B cell (primary cell): ENCODE results near the gene ZNF407. TPM values are rescaled to one million over a fixed set of nuclear protein-coding genes. Genes with fewer than 3 reads are reported as not detected.

Experiments used
- ATAC-seq: fragments of 200-7000 bp; cut with Tn5 transposase; one replicate; pipeline ENCODE4 v1.10.0; 2021; ENCODE audit warnings: low read depth, mild to moderate bottlenecking, moderate number of reproducible peaks, moderate library complexity
- CTCF ChIA-PET: fragments of 350-600 bp; sonication (Branson Sonifier 250); formaldehyde crosslinking; loops from one replicate; lab custom pipeline; 2021; ENCODE audit warnings: antibody characterized with exemption, inconsistent platforms; lab: Charles Lee
- POLR2A ChIA-PET: fragments of 350-600 bp; sonication (Branson Sonifier 250); formaldehyde crosslinking; loops from one replicate; lab custom pipeline; 2021; ENCODE audit warnings: antibody characterized with exemption; lab: Charles Lee
- DNase-seq: peaks from one replicate; pipeline ENCODE4 v3.0.0; 2013
- H2AFZ ChIP-seq: 2 replicates; pipeline ENCODE4 v1.6.1; 2012; ENCODE audit warnings: mild to moderate bottlenecking, low read depth, low read length; ENCODE audit not compliant: insufficient read depth, poor library complexity, severe bottlenecking
- H3K27ac ChIP-seq, 2 donors: 1 replicate in 1 of 2; 2 replicates in 1 of 2; pipeline ENCODE4 v1.5.1; 2012 to 2013; ENCODE audit warnings: low read length in 2 of 2, mild to moderate bottlenecking in 2 of 2, moderate library complexity in 1 of 2
- H3K27me3 ChIP-seq, 4 experiments: fragments of 200-600 bp in 1 of 4; sonication (generic) in 1 of 4; replicated peaks in 1 of 4; 1 replicate in 2 of 4; 2 replicates in 2 of 4; pipeline versions ENCODE4 v1.6.1 to v1.7.0; 2013 to 2016; ENCODE audit warnings: low read length in 3 of 4, mild to moderate bottlenecking in 2 of 4, mixed read lengths in 1 of 4, moderate library complexity in 1 of 4; ENCODE audit not compliant: insufficient read depth in 4 of 4, control insufficient read depth in 3 of 4; ENCODE audit errors: control extremely low read depth in 1 of 4
- H3K36me3 ChIP-seq, 2 experiments: replicated peaks in 1 of 2; 1 replicate in 1 of 2; 2 replicates in 1 of 2; pipeline versions ENCODE4 v1.6.1 to v1.7.1; 2013; ENCODE audit warnings: low read length in 1 of 2; ENCODE audit not compliant: insufficient read depth in 2 of 2, control insufficient read depth in 1 of 2; ENCODE audit errors: control extremely low read depth in 1 of 2, extremely low read depth in 1 of 2
- H3K4me1 ChIP-seq, 2 donors: fragments of 200-600 bp in 1 of 2; sonication (generic) in 1 of 2; 1 replicate in 1 of 2; 2 replicates in 1 of 2; pipeline versions ENCODE4 v1.5.1 to v1.6.1; 2013 to 2017; ENCODE audit warnings: low read length in 2 of 2; ENCODE audit not compliant: control insufficient read depth in 2 of 2, insufficient read depth in 2 of 2
- H3K4me2 ChIP-seq: replicated peaks from 2 replicates; pipeline ENCODE3; 2012; ENCODE audit warnings: mild to moderate bottlenecking, low read depth, low read length; ENCODE audit not compliant: poor library complexity, severe bottlenecking
- H3K4me3 ChIP-seq, 5 experiments: fragments of 200-600 bp in 1 of 5; sonication (generic) in 1 of 5; 1 replicate in 3 of 5; 2 replicates in 2 of 5; pipeline versions ENCODE4 v1.5.1 to v1.7.0; 2011 to 2016; ENCODE audit warnings: low read length in 4 of 5, mild to moderate bottlenecking in 4 of 5, low read depth in 2 of 5, control low read depth in 1 of 5, moderate library complexity in 1 of 5; ENCODE audit not compliant: insufficient read depth in 1 of 5; ENCODE audit errors: control extremely low read depth in 1 of 5, extremely low read depth in 1 of 5
- H3K79me2 ChIP-seq: fragments of 200-600 bp; sonication (generic); one replicate; pipeline ENCODE4 v1.6.0; 2016; ENCODE audit warnings: low read length; ENCODE audit not compliant: control insufficient read depth, insufficient read depth
- H3K9ac ChIP-seq: fragments of 200-600 bp; sonication (generic); 2 replicates; pipeline ENCODE4 v1.6.1; 2017; ENCODE audit warnings: mild to moderate bottlenecking, low read length, moderate library complexity
- H3K9me3 ChIP-seq, 3 donors: one replicate each; pipeline versions ENCODE4 v1.6.1 to v1.7.1; 2013; ENCODE audit warnings: low read length in 2 of 3; ENCODE audit not compliant: control insufficient read depth in 2 of 3, insufficient read depth in 1 of 3; ENCODE audit errors: control extremely low read depth in 1 of 3
- H4K20me1 ChIP-seq: 2 replicates; pipeline ENCODE4 v1.6.0; 2012; ENCODE audit warnings: mild to moderate bottlenecking, low read length; ENCODE audit not compliant: insufficient read depth, control insufficient read depth, poor library complexity, severe bottlenecking
- H3K27ac Mint-ChIP-seq: one replicate; pipeline ENCODE4 v1.8.0; 2021; ENCODE audit warnings: mixed read lengths
- H3K27me3 Mint-ChIP-seq: one replicate; pipeline ENCODE4 v1.8.0; 2021; ENCODE audit warnings: mixed read lengths
- H3K4me1 Mint-ChIP-seq: one replicate; pipeline ENCODE4 v1.8.0; 2021; ENCODE audit warnings: mixed read lengths
- H3K4me3 Mint-ChIP-seq: one replicate; pipeline ENCODE4 v1.8.0; 2021; ENCODE audit warnings: mixed read lengths
- H3K9me3 Mint-ChIP-seq: one replicate; pipeline ENCODE4 v1.8.0; 2022; ENCODE audit warnings: mixed read lengths; ENCODE audit not compliant: insufficient read depth
- EZH2 ChIP-seq: IDR thresholded peaks from 2 replicates; pipeline ENCODE4 v1.6.1; 2012; ENCODE audit warnings: borderline replicate concordance, low read depth, mild to moderate bottlenecking, moderate library complexity, low read length; ENCODE audit not compliant: insufficient read depth, poor library complexity, severe bottlenecking
- WGBS: methylation state at CpG from one replicate; pipeline ENCODE4 v1.1.5; 2013; ENCODE audit warnings: missing lambda C conversion rate; ENCODE audit not compliant: insufficient coverage; 5-methylcytosine and 5-hydroxymethylcytosine counted together
- intact Hi-C: fragments of 100-400 bp; cut with micrococcal nuclease; formaldehyde crosslinking; loops from one replicate; pipeline ENCODE4 v1.10.0; 2022
- polyA plus RNA-seq: library from polyadenylated mRNA; depleted of rRNA; stranded (reverse); fragments of >200 nt; gene quantifications from 2 replicates; pipeline ENCODE4 v1.2.3, GENCODE V29; 2012
- total RNA-seq, 2 donors: library from RNA; stranded (reverse); fragments of 120-200 nt in 1 of 2; gene quantifications; 1 replicate in 1 of 2; 2 replicates in 1 of 2; pipeline versions ENCODE4 v1.2.3 to v1.2.4, GENCODE V29; 2013 to 2022
- TF ChIP-seq, protein P1 (sequence below): fragments of 200-600 bp; IDR thresholded peaks from one replicate; pipeline ENCODE4 v1.8.0; 2022; ENCODE audit warnings: antibody characterized with exemption, mild to moderate bottlenecking

The ZNF407 gene
- total and polyA plus RNA-seq, 2 donors (not counting 1 experiment from before 2014, with no cell fraction given) = 4.5 to 37.1 TPM

- POLR2A ChIA-PET = no interaction called here
- H3K36me3 ChIP-seq = no peaks in the 10 kb centered on the region
- ATAC-seq (no peak), DNase-seq (no peak)
- intact Hi-C loops = no loop called here
- H2AFZ ChIP-seq = no peak overlapping the region
- 89% methylated on average over 4 of the region's 5 CpGs for WGBS
- H4K20me1 ChIP-seq = peaks cover 30% of the 10 kb centered on the region
- peaks cover 40% of the 10 kb centered on the region for H3K79me2 ChIP-seq
- no peak overlapping the region for H3K9ac ChIP-seq
- CTCF ChIA-PET = no interaction called here
- H3K4me3 ChIP-seq = no peak overlapping the region
- no peak overlapping the region for H3K27ac ChIP-seq
- no peaks in the 10 kb centered on the region for H3K4me1 ChIP-seq
- Mint-ChIP-seq H3K27me3 (no peaks in the 10 kb centered on the region), H3K4me3 (no peak overlapping the region), H3K9me3 (no peaks in the 10 kb centered on the region), H3K4me1 (peaks cover 13% of the 10 kb centered on the region), H3K27ac (no peak overlapping the region)
- TF ChIP-seq EZH2 = no peak
- TF ChIP-seq, protein P1, sequence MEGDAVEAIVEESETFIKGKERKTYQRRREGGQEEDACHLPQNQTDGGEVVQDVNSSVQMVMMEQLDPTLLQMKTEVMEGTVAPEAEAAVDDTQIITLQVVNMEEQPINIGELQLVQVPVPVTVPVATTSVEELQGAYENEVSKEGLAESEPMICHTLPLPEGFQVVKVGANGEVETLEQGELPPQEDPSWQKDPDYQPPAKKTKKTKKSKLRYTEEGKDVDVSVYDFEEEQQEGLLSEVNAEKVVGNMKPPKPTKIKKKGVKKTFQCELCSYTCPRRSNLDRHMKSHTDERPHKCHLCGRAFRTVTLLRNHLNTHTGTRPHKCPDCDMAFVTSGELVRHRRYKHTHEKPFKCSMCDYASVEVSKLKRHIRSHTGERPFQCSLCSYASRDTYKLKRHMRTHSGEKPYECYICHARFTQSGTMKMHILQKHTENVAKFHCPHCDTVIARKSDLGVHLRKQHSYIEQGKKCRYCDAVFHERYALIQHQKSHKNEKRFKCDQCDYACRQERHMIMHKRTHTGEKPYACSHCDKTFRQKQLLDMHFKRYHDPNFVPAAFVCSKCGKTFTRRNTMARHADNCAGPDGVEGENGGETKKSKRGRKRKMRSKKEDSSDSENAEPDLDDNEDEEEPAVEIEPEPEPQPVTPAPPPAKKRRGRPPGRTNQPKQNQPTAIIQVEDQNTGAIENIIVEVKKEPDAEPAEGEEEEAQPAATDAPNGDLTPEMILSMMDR = no peak
- H3K9me3 ChIP-seq = peaks cover 0 to 3% (median 0%) of the 10 kb centered on the region in 3 donors
- H3K4me2 ChIP-seq = no peak overlapping the region
- no peaks in the 10 kb centered on the region for H3K27me3 ChIP-seq
These were observed 27.5 kb downstream of the ZNF407 start for GRCh38 chr18:74625157-74625556.

DNA sequence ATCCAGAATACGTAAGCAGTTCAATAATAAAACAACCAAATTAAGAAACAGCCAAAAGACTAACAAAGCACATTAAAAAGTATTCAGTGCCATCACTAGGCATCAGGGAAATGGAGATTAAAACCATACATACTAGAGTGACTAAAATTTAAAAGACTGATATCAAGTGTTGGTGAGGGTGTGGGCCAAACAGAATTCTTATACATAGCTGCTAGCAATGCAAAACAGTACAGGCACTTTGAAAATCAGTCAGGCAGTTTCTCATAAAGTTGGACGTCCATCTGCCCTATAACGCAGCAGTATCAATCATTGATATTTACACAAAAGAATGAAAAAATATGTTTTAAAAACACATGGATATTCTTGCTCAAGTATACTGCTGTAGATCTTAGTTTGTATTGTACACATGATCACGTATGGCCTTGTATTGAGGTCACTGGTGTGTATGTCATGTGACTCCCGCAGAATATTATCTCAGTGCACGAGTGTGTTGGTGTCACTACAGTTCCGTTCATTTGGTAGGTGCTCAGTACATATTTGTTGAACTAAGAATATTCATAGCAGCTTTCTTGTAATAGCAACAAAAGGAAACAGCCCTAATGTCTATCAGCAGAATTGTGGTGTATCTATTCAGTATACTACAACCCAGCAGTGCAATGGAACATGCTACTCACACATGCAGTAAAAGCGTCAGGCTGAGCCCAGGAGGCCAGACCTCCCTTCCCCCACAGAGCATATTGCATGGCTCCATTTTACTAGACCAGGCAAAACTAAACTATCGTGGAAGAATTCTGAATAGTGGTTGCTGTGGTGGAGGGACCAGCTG, 28.6 kb downstream of the ZNF407 start:
- no peak for ATAC-seq
- Mint-ChIP-seq H3K9me3 (no peaks in the 10 kb centered on the region), H3K27me3 (no peaks in the 10 kb centered on the region), H3K4me3 (no peak overlapping the region), H3K4me1 (peaks cover 16% of the 10 kb centered on the region), H3K27ac (no peak overlapping the region)
- DNase-seq = no peak
- no peak overlapping the region for H3K9ac ChIP-seq
- no peak overlapping the region for H3K27ac ChIP-seq
- intact Hi-C loops = no loop called here
- H3K4me3 ChIP-seq = no peak overlapping the region
- H3K79me2 ChIP-seq = peaks cover 31% of the 10 kb centered on the region
- no peaks in the 10 kb centered on the region for H3K4me1 ChIP-seq
- WGBS = 100% methylated on average over 1 of the region's 9 CpGs
- CTCF ChIA-PET = no interaction called here
- H3K9me3 ChIP-seq = peaks cover 0 to 3% (median 0%) of the 10 kb centered on the region in 3 donors
- no peak overlapping the region for H2AFZ ChIP-seq
- H4K20me1 ChIP-seq = peaks cover 25% of the 10 kb centered on the region
- POLR2A ChIA-PET = no interaction called here
- no peak overlapping the region for H3K4me2 ChIP-seq
- TF ChIP-seq, protein P1 = no peak
- TF ChIP-seq EZH2 = no peak
- no peaks in the 10 kb centered on the region for H3K36me3 ChIP-seq
- no peaks in the 10 kb centered on the region for H3K27me3 ChIP-seq
